HG03565 (cell line): Measurements from ENCODE around the gene ANKRD34C.
"Not testable (repeated sequence)": the region's sequence is repeated elsewhere in the genome, so short reads cannot be mapped to it uniquely, and the experiment has no call there.

Experiments
- ATAC-seq: cut with Tn5 transposase; IDR thresholded peaks from one replicate; pipeline ENCODE4 v1.9.1; 2021; ENCODE audit warnings: mild to moderate bottlenecking, moderate library complexity; ENCODE audit not compliant: unreplicated experiment

Gene ANKRD34C

GRCh38 chr15:79310985-79311900 is 28.7 kb downstream of the ANKRD34C start, which contains the start of gene TMED3:
Gene TMED3, plus strand, starts transcription at chr15:79311112. Its CDS starts 138 bp downstream, at chr15:79311250.
- peak; percentile 85 for ATAC-seq

GRCh38 chr15:79311901-79312553 is 29.5 kb downstream of the ANKRD34C start:
- no peak for ATAC-seq

GRCh38 chr15:79314186-79314585 is 31.7 kb downstream of the ANKRD34C start:
- no peak for ATAC-seq

GRCh38 chr15:79314811-79315210 is 32.3 kb downstream of the ANKRD34C start:
- ATAC-seq = no peak

GRCh38 chr15:79315623-79316328 is 33.3 kb downstream of the ANKRD34C start:
- ATAC-seq = no peak

- ATAC-seq = no peak
Observed at GRCh38 chr15:79316864-79317263, 34.3 kb downstream of the ANKRD34C start.

GRCh38 chr15:79319973-79320372 is 37.5 kb downstream of the ANKRD34C start:
- not testable (repeated sequence) for ATAC-seq

- no peak for ATAC-seq
Observed at GRCh38 chr15:79321876-79322275, 39.4 kb downstream of the ANKRD34C start.

- ATAC-seq = no peak
Observed at GRCh38 chr15:79322306-79322705, 39.8 kb downstream of the ANKRD34C start.

- ATAC-seq = no peak
Observed at GRCh38 chr15:79322945-79323344, 40.4 kb downstream of the ANKRD34C start.

- no peak for ATAC-seq
Observed at GRCh38 chr15:79329171-79329611, 46.7 kb downstream of the ANKRD34C start.
